SH-SY5Y (cell line): Measurements from ENCODE around the gene SFTA2.

Source experiments
- GATA2 ChIP-seq: IDR thresholded peaks from 2 replicates; pipeline ENCODE4 v1.6.1; 2011; ENCODE audit warnings: mild to moderate bottlenecking, low read depth, low read length
- GATA3 ChIP-seq: IDR thresholded peaks from 2 replicates; pipeline ENCODE4 v1.6.1; 2011; ENCODE audit warnings: low read depth, mild to moderate bottlenecking, low read length, moderate library complexity

SFTA2 gene

DNA sequence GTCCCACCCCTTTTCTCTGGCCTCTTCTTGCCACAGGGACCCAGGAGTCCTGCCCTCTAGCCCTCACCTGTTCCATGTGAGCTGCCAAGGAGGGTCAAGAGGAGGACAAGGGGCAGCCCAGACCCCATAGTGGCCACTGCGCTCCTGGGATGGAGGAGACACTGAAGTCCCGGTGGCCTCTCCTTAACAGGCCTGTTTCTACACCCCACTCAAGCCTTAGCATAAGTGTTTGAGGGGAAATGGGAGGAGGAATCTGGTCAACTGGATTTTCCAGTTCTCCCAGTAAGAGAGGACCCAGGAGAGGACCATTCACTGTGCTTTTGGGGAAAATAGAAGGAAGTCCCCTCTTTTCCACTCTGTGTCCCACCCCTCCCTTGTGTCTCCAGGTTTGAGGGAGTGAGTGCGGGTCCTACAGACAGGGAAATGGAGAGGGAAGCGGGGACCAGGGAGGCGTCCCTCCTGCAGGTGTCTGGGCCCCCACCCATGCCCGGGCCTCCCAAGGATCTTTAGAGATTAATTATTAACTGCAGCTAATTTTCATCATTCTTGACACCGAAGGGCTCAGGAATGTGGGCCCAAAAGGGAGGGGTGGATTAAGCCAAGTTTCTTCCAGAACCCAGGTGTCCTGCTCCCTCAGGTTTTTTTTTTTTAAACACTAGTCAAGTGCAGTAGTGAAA is at the start of gene SFTA2:
SFTA2 (minus strand) TSS at position 202 of the 677 bp plus-strand sequence; CDS start at position 128, 74 bp downstream.
- TF ChIP-seq GATA3, result no peak
- TF ChIP-seq GATA2, result no peak

DNA sequence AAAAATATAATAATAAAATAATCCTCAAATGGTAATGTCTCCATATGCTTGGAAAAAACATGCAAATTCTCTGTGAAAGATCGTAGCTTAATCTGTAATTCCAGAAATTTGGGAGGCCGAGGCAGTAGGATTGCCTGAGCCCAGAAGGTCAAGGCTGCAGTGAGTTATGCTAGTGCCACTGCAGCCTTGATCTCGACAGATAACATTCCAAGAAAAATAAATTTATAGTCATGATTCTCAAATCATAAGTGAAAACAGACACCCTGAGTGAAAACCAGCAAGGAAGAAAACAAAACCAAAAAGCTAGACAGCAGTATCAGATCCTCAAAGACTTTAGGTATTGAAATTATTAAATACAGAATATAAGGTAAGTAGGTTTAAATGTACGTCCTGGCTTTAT is 47.7 kb upstream of the SFTA2 start:
- TF ChIP-seq GATA3 (no peak), GATA2 (no peak)

DNA sequence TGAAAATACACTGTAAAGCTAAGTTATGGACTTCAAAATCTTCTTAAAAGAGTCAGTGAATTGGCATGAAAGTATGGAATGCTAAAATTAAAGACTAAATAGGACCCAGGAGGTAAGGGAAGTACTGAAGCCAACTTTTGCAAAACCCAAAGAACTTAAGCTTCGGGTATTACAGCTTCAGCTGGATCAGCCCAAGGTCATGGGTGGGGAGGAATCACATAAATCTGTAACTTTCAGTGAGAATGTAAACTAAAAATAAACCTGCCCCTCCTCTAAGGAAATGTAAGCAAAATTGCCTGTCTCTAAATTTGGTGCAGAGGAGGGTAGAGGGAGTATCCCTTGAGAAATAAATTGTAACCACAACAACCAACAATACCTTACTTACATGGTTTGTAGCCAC is 47.2 kb upstream of the SFTA2 start:
- TF ChIP-seq GATA2 (no peak), GATA3 (no peak)

DNA sequence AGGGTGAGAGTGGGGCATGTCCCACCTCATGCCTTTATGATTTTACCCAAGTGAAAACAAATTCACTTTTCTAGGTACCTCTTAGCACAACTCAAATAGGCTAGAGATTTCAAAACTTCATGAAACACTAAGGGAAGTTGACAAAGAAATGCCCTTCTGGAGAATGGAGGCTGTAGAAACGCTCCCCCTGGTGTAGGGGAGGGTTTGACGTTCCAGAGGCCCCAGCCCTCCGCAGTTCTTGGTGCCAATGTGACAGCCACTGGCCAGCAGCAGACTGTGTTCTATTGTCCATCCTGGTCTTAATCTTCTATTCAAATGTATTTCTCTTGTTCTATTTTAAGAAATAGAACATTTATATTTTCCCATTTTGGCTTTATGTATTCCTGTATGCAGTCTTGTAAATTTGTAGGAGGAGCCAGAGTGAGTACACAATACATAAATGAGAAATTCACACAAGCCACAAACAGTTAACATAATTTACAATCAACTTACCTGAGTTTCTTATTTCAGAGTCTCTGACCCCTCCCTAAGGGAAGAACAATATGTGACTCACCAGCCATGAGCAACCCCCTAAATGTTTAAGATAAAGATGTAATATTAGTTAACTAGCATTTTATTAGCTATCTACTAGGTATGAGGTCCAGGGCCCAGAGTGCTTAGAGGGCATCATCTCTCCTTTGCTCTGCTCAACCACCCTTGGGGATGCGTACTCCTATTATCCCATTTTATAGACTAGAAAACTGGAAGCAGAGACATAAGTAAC is 42.7 kb upstream of the SFTA2 start:
- TF ChIP-seq GATA3, result no peak
- TF ChIP-seq GATA2, result no peak

DNA sequence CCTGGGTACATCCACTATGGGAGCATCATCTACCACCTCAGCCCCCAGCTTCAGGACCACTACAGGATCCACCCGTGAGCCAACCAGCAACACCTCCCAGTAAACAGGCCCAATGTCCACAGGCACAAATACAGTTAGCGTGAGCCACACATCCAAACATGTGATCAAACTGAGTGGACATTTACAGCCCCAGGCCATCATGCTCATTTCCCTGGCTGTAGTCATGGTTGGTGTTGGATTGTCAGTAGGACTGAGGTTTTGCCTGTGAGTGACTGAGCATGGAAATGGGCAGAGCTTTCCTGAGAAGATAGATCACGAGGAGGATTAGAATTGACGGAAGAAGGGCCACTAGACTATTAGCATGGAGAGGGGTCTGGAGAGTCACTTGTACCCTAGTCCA is 40.8 kb upstream of the SFTA2 start:
- TF ChIP-seq GATA3 (no peak), GATA2 (no peak)

DNA sequence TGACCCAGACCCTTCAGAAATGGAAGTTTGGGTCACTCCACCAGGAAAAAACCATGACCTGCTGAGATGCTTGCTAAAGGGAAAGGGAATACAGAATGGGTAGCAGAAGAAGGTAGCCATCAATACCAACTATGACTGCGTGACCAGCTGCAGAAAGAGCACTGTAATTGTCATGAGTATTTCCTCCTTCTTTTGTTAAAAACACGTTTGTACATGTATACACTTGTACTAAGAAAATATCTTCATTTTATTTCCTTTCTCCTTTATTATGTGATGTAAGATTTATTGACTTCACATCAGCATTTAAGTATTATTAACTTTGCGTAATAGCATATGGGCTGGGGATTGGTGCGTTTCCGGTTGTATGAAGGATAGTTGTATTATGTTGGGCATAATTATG is 39.0 kb upstream of the SFTA2 start:
- TF ChIP-seq GATA3, result no peak
- TF ChIP-seq GATA2, result no peak

DNA sequence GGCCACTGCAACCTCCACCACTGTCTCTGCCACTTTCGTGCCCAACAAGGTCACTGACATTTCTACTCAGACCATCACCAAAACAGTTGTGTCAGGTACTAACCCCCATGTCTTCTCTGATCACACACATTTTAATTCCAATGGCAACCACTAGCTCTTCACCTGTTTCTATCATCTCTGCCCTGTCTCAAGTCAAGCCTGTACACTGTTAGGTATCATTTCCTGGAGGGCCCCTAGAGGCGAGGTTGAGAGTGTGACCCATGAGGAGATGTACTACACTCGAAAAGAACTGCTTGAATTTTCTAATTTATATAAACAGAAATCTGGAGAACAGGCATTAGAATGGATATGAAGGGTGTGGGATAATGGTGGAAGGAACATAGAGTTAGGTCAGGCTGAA is 34.2 kb upstream of the SFTA2 start:
- no peak for TF ChIP-seq GATA3

DNA sequence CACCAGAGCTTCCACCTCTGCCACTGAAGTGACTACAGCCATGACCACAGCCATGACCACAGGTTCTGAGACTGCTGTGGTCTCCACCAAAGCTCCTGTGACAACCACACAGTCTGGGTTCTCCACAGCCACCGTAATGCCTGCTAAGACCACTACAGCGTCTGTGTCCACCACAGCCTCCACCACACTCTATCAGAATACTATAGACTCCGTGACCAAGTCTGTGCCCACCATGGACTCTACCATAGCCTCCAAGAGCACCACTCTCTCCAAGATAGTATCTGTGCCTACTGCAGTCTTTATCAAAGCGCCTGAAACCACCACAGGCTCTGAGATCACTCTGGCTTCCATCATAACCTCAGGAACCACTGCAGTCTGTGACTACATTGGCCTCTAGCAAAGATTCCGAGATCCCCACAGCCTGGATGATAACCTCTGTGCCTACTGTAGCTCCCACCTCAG is 33.2 kb upstream of the SFTA2 start:
- TF ChIP-seq GATA3 (no peak), GATA2 (no peak)

DNA sequence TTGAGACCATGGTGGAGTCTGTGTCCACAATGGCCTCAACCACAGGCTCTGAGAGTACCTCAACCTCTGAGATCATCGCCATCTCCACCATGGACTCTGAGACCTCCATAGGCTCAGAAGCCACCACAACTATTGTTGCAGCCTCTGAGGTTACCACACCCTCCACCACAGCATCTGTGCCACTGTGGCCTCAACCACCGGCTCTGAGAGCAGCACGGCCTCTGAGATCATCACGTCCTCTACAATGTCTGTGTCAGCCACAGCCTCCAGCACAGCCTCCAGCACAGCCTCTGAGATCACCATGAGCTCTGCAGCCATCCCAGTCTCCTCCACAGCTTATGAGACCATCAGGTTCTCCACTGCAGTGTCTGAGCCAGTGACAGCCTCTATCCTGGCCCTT is 32.1 kb upstream of the SFTA2 start:
- no peak for TF ChIP-seq GATA2
- no peak for TF ChIP-seq GATA3

DNA sequence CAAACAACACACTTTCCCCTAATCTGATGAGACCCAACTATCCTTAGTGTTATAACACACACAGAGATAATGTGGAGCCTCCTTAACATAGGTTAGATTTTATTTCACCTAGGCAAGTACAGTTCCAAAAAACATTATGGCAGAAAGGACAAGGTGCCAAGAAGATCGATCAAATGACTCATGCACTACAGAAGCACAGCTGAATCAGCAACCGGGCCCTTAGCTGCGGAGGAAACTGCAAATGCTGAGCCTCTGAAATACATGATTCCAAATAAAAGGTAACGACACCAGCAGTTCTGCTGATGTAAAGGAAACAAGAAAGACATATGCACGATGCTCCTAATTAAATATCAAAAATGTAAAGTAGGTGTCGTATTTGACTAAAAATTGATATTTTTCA is 31.7 kb upstream of the SFTA2 start:
- TF ChIP-seq GATA3 (no peak), GATA2 (no peak)

DNA sequence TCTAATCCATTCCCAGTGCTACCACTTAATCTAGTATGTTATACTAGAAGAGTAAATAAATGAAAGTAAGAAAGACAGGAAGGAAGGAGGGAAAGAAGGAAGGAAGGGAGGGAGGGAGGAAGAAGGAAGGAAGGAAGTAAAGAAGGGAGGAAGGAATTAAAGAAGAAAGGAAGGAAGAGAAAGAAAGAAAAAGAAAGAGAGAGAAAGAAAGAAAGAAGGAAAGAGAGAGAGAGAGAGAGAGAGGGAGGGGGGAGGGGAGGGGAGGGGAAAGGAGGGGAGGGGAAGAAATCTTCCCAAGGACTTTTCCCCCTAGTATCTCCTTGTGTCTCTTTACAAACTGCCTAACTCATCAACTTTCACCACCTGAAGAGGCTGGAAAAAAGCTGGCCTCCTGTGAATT is 30.7 kb upstream of the SFTA2 start:
- TF ChIP-seq GATA3 (no peak), GATA2 (no peak)

DNA sequence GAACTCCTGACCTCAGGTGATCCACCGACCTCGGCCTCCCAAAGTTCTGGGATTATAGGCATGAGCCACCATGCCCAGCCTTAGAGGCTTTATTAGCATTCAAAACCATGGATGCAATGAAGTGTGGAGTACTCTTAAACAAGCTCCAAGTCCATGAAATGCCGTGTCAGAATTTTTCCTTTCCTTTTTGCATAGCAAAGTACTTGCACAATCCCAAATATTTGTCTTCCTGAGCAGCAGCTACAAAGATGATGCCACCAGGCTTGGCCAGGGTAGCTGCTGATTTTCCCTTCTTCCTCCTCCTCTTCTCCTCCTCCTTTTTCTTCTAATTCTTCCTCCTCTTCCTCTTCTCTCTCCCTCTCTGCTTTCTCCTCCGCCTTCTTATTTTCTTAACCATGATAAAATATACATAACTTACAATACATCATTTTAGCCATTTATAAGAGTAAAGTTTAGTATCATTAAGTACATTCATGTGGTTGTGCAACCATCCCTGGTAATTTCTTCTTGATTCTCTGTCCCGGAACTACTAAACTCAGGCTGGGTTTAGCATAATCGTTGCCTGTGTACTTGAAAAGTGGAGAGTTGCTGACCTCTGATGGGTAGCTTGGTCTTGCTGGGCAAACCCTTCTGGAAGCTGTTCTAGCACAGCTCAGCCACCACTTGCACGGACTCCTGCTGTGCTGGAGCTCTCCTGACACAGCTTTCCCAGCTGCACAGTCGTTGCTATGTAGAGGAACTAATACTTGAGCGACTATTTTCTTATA is 29.1 kb upstream of the SFTA2 start:
- TF ChIP-seq GATA3 (no peak), GATA2 (no peak)

DNA sequence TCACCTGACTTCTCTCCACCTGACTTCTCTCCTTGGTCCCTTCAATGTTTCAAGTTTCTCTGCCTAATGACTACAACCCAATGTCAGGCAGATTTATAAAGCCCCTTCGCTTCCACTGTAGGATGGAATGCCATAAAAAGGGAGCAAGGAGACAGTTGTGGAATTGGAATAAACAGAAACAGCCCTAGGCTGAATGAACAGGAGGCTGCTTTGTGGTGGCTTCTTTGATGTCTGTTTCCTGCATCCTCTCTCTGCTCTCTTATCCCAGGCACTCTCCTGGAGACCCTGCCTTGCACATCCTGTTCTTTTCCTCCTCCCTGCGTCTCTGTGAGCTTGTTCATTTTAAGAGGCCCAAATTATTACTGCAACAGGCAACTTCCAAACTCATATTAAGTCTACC is 25.7 kb upstream of the SFTA2 start:
- TF ChIP-seq GATA3 (no peak), GATA2 (no peak)

DNA sequence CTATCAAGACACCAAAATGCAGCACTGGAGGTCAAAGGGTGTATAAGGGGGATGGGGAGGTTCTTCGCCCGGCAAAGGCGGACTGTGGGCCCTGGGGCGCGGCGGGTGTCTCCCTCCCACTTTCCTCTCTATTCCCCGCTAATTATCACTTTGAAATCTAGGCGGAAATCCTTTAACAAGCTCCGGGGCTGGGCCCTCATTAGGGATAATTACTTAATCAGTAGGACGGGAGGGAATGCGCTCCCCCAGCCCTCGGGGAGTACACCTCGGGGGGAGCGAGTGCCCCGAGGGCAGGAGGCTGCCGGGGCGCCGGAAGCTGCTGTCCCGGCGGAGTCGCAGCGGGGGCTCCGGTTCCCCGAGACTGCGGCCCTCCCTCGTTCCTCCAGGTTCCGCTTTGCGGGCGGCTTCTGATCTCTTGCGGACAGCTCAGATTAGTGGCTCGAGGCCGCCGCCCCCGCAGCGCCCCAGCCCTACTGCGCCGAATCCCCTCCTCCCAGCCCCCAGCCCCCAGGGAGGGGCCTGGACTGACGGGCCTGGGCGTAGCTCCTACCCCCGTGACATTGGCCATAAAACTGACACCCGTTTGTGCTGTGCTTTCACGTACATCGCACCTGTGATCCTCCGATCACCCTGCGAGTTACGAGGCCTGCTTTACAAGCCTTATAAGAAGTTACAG is 23.5 kb upstream of the SFTA2 start:
- TF ChIP-seq GATA3, result no peak
- TF ChIP-seq GATA2, result no peak
